Neuronal stem cell (in vitro differentiated cells): ENCODE measurements around the gene ENTR1.
A peak's percentile ranks its signal among the peaks of the same experiment; 100 is the strongest.

Experiments
- DNase-seq: peaks from one replicate; pipeline ENCODE4 v3.0.0-alpha.2; 2013; ENCODE audit warnings: low spot score
- H2AFZ ChIP-seq: one replicate; pipeline ENCODE4 v1.6.1; 2013; ENCODE audit warnings: mild to moderate bottlenecking, low read length, inconsistent platforms
- H2AK5ac ChIP-seq: 2 replicates; pipeline ENCODE4 v1.6.1; 2013; ENCODE audit warnings: low read depth, mild to moderate bottlenecking, inconsistent platforms, low read length, moderate library complexity, mixed read lengths
- H2BK120ac ChIP-seq: 2 replicates; pipeline ENCODE4 v1.6.1; 2013; ENCODE audit warnings: low read depth, mild to moderate bottlenecking, inconsistent platforms, low read length, moderate library complexity, mixed read lengths
- H2BK12ac ChIP-seq: one replicate; pipeline ENCODE4 v1.6.1; 2013; ENCODE audit warnings: low read length, inconsistent platforms
- H2BK15ac ChIP-seq: 2 replicates; pipeline ENCODE4 v1.6.1; 2013; ENCODE audit warnings: mild to moderate bottlenecking, low read length, inconsistent platforms, mixed read lengths
- H2BK5ac ChIP-seq: one replicate; pipeline ENCODE4 v1.6.1; 2013; ENCODE audit warnings: inconsistent platforms, mild to moderate bottlenecking, low read length, moderate library complexity
- H3K14ac ChIP-seq: one replicate; pipeline ENCODE4 v1.6.1; 2013; ENCODE audit warnings: low read length, inconsistent platforms
- H3K18ac ChIP-seq: 2 replicates; pipeline ENCODE4 v1.6.1; 2013; ENCODE audit warnings: low read length, inconsistent platforms
- H3K23ac ChIP-seq: 2 replicates; pipeline ENCODE4 v1.6.1; 2013; ENCODE audit warnings: low read depth, mild to moderate bottlenecking, mixed read lengths, low read length, inconsistent platforms; ENCODE audit not compliant: poor library complexity
- H3K27ac ChIP-seq: replicated peaks from 3 replicates; pipeline ENCODE4 v1.5.1; 2013; ENCODE audit warnings: low read length, inconsistent platforms
- H3K27me3 ChIP-seq, 3 experiments: 2 replicates each; pipeline ENCODE4 v1.6.1; 2013; ENCODE audit warnings: low read length in 3 of 3, mild to moderate bottlenecking in 2 of 3, inconsistent platforms in 1 of 3, low read depth in 1 of 3, mixed read lengths in 1 of 3, moderate library complexity in 1 of 3; ENCODE audit not compliant: control insufficient read depth in 3 of 3, insufficient read depth in 3 of 3
- H3K36me3 ChIP-seq, 2 donors: replicated peaks in 1 of 2; 2 replicates each; pipeline ENCODE4 v1.6.1; 2013; ENCODE audit warnings: low read length in 2 of 2; ENCODE audit not compliant: control insufficient read depth in 2 of 2, insufficient read depth in 2 of 2
- H3K4ac ChIP-seq: 2 replicates; pipeline ENCODE4 v1.6.1; 2013; ENCODE audit warnings: inconsistent platforms, mild to moderate bottlenecking, low read length, moderate library complexity
- H3K4me1 ChIP-seq, 2 donors: 1 replicate in 1 of 2; 2 replicates in 1 of 2; pipeline ENCODE4 v1.6.1; 2013; ENCODE audit warnings: low read length in 2 of 2, low read depth in 1 of 2; ENCODE audit not compliant: control insufficient read depth in 2 of 2, insufficient read depth in 1 of 2
- H3K4me2 ChIP-seq: one replicate; pipeline ENCODE4 v1.6.1; 2013; ENCODE audit warnings: mild to moderate bottlenecking, low read length, inconsistent platforms; ENCODE audit not compliant: insufficient read depth, poor library complexity, severe bottlenecking
- H3K4me3 ChIP-seq, 2 donors: 2 replicates each; pipeline ENCODE4 v1.5.1; 2013; ENCODE audit warnings: low read length in 2 of 2, mild to moderate bottlenecking in 2 of 2, inconsistent platforms in 1 of 2, moderate library complexity in 1 of 2
- H3K79me1 ChIP-seq: one replicate; pipeline ENCODE4 v1.6.1; 2013; ENCODE audit warnings: low read depth, mild to moderate bottlenecking, inconsistent platforms, low read length, moderate library complexity
- H3K9ac ChIP-seq: one replicate; pipeline ENCODE4 v1.6.1; 2013; ENCODE audit warnings: mild to moderate bottlenecking, low read depth, low read length, inconsistent platforms; ENCODE audit not compliant: poor library complexity
- H3K9me3 ChIP-seq, 2 donors: replicated peaks in 1 of 2; 2 replicates each; pipeline versions ENCODE3 to v1.6.1; 2013; ENCODE audit warnings: low read length in 2 of 2, mild to moderate bottlenecking in 2 of 2, inconsistent platforms in 1 of 2, low read depth in 1 of 2, mixed read lengths in 1 of 2, moderate library complexity in 1 of 2; ENCODE audit not compliant: control insufficient read depth in 2 of 2, insufficient read depth in 1 of 2
- H4K8ac ChIP-seq: one replicate; pipeline ENCODE4 v1.6.1; 2013; ENCODE audit warnings: low read depth, mild to moderate bottlenecking, inconsistent platforms, low read length, moderate library complexity
- H4K91ac ChIP-seq: one replicate; pipeline ENCODE4 v1.6.1; 2013; ENCODE audit warnings: low read length, low read depth, mild to moderate bottlenecking, inconsistent platforms; ENCODE audit not compliant: poor library complexity
- WGBS, 2 donors: extraction: QIAGEN DNeasy Blood & Tissue Kit; methylation state at CpG; one replicate each; pipeline ENCODE4 v1.1.7; 2013; ENCODE audit warnings: missing lambda C conversion rate in 2 of 2, mixed read lengths in 1 of 2; ENCODE audit not compliant: insufficient read length in 2 of 2, insufficient replicate concordance in 1 of 2; ENCODE audit errors: extremely low coverage in 2 of 2; 5-methylcytosine and 5-hydroxymethylcytosine counted together

Gene ENTR1

GRCh38 chr9:136418182-136419091 is 8.0 kb upstream of the ENTR1 start:
- Histone ChIP-seq H2BK15ac (no peak overlapping the region), H3K4me1 (no peaks in the 10 kb centered on the region), H3K4me2 (no peak overlapping the region), H2BK120ac (no peak overlapping the region), H3K18ac (no peak overlapping the region), H3K27ac (no peak overlapping the region), H3K23ac (peak overlapping the region; percentile 91), H4K8ac (no peak overlapping the region), H2AK5ac (no peak overlapping the region), H2BK5ac (peak overlapping the region; percentile 66), H2BK12ac (no peak overlapping the region), H4K91ac (no peak overlapping the region), H3K36me3 (peaks cover 66 to 96% of the 10 kb centered on the region in 2 donors), H3K4ac (no peak overlapping the region), H3K27me3 (no peaks in the 10 kb centered on the region), H2AFZ (no peak overlapping the region), H3K79me1 (peaks cover 6% of the 10 kb centered on the region), H3K4me3 (peak overlapping the region in 1 of 2 donors; percentile 27), H3K9me3 (no peaks in the 10 kb centered on the region), H3K9ac (peak overlapping the region; percentile 72), H3K14ac (no peak overlapping the region)
- WGBS, 2 donors, result no CpG with 5 or more reads among the region's 48 CpGs
- no peak for DNase-seq

GRCh38 chr9:136416914-136417313 is 6.5 kb upstream of the ENTR1 start:
- Histone ChIP-seq H2BK5ac (no peak overlapping the region), H3K23ac (no peak overlapping the region), H4K8ac (no peak overlapping the region), H2AK5ac (no peak overlapping the region), H3K4me1 (no peaks in the 10 kb centered on the region), H3K9me3 (peaks cover 0 to 3% of the 10 kb centered on the region in 2 donors), H3K18ac (no peak overlapping the region), H2BK120ac (no peak overlapping the region), H3K9ac (no peak overlapping the region), H2BK12ac (no peak overlapping the region), H3K14ac (no peak overlapping the region), H3K27ac (no peak overlapping the region), H3K79me1 (peaks cover 7% of the 10 kb centered on the region), H4K91ac (no peak overlapping the region), H3K36me3 (peaks cover 58 to 96% of the 10 kb centered on the region in 2 donors), H2BK15ac (no peak overlapping the region), H3K4me3 (no peak overlapping the region), H3K27me3 (no peaks in the 10 kb centered on the region), H3K4me2 (no peak overlapping the region), H3K4ac (no peak overlapping the region), H2AFZ (no peak overlapping the region)
- WGBS, 2 donors, result no CpG with 5 or more reads among the region's 19 CpGs
- no peak for DNase-seq

GRCh38 chr9:136416427-136416826 is 6.0 kb upstream of the ENTR1 start:
- no peak overlapping the region for H3K4me2 ChIP-seq
- H2AFZ ChIP-seq, result no peak overlapping the region
- no peak for DNase-seq
- WGBS, 2 donors, result no CpG with 5 or more reads among the region's 8 CpGs
- peak overlapping the region; percentile 27 for H2BK5ac ChIP-seq
- H2BK12ac ChIP-seq, result no peak overlapping the region
- H3K27me3 ChIP-seq, result no peaks in the 10 kb centered on the region
- H3K4me1 ChIP-seq, result peaks cover 3 to 4% of the 10 kb centered on the region in 2 donors
- H3K36me3 ChIP-seq, result peaks cover 55 to 96% of the 10 kb centered on the region in 2 donors
- no peak overlapping the region for H3K4me3 ChIP-seq
- no peak overlapping the region for H2AK5ac ChIP-seq
- H2BK15ac ChIP-seq, result no peak overlapping the region
- peaks cover 11% of the 10 kb centered on the region for H3K79me1 ChIP-seq
- no peak overlapping the region for H2BK120ac ChIP-seq
- no peak overlapping the region for H3K9ac ChIP-seq
- H3K27ac ChIP-seq, result no peak overlapping the region
- H3K4ac ChIP-seq, result no peak overlapping the region
- peaks cover 0 to 3% of the 10 kb centered on the region in 2 donors for H3K9me3 ChIP-seq
- H3K18ac ChIP-seq, result no peak overlapping the region
- H3K23ac ChIP-seq, result no peak overlapping the region
- no peak overlapping the region for H4K8ac ChIP-seq
- H4K91ac ChIP-seq, result no peak overlapping the region
- H3K14ac ChIP-seq, result no peak overlapping the region

DNA sequence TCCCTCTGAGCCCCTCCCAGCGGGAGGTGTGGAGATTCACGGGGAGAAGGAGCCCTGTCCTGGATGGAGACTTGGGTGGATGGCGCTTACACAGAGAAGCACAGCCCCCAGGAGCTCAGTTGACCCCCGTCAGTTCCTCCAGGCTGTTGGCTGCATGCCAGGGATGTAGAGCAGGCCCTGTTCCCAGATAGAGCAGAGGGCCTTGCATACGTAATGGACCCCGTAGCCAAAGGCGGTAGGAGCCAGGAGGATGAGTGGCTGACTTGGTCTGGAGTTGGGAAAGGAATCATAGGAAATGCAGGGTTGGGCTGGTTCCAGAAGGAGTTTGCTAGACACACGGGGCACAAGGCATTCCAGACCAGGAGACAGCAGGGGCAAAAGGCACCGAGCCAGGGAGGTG is 2.5 kb upstream of the ENTR1 start:
- WGBS, 2 donors, result no CpG with 5 or more reads among the region's 9 CpGs
- peaks cover 35 to 70% of the 10 kb centered on the region in 2 donors for H3K36me3 ChIP-seq

More for the DNA sequence above, 2.5 kb upstream of the ENTR1 start:
- Histone ChIP-seq H4K8ac (peak overlapping the region; percentile 54), H3K27me3 (no peaks in the 10 kb centered on the region), H3K4me2 (no peak overlapping the region), H2BK15ac (no peak overlapping the region), H3K4me1 (peaks cover 15 to 16% of the 10 kb centered on the region in 2 donors), H2BK120ac (no peak overlapping the region), H2AFZ (no peak overlapping the region), H2AK5ac (no peak overlapping the region), H3K23ac (peak overlapping the region; percentile 3), H3K9ac (no peak overlapping the region), H2BK5ac (no peak overlapping the region), H3K4ac (no peak overlapping the region), H4K91ac (no peak overlapping the region), H3K79me1 (peaks cover 28% of the 10 kb centered on the region), H3K18ac (no peak overlapping the region), H2BK12ac (no peak overlapping the region), H3K27ac (no peak overlapping the region), H3K4me3 (no peak overlapping the region), H3K9me3 (peaks cover 0 to 3% of the 10 kb centered on the region in 2 donors), H3K14ac (no peak overlapping the region)
- no peak for DNase-seq
